Liver (tissue), 9 donors: ENCODE measurements around the gene TARS3. TPM values are rescaled to one million over a fixed set of nuclear protein-coding genes. Genes with fewer than 3 reads are reported as not detected.

ENCODE experiments used
- DNase-seq: peaks from one replicate; pipeline ENCODE4 v3.0.0-alpha.2; 2017; ENCODE audit warnings: low spot score
- H3K27ac ChIP-seq, 2 donors: one replicate each; pipeline ENCODE4 v1.7.0; 2013; ENCODE audit warnings: inconsistent platforms in 2 of 2, low read length in 2 of 2, control low read depth in 1 of 2, low read depth in 1 of 2, mild to moderate bottlenecking in 1 of 2
- H3K27me3 ChIP-seq, 4 donors: one replicate each; pipeline versions ENCODE4 v1.6.1 to v1.7.0; 2013; ENCODE audit warnings: low read length in 3 of 4, inconsistent platforms in 1 of 4, mild to moderate bottlenecking in 1 of 4, moderate library complexity in 1 of 4; ENCODE audit not compliant: control insufficient read depth in 4 of 4, insufficient read depth in 4 of 4
- H3K36me3 ChIP-seq, 4 donors: one replicate each; pipeline versions ENCODE4 v1.6.1 to v1.7.0; 2013; ENCODE audit warnings: low read length in 3 of 4, mild to moderate bottlenecking in 3 of 4, low read depth in 1 of 4, moderate library complexity in 1 of 4; ENCODE audit not compliant: control insufficient read depth in 4 of 4, insufficient read depth in 3 of 4
- H3K4me1 ChIP-seq, 4 donors: one replicate each; pipeline versions ENCODE4 v1.6.1 to v1.7.0; 2013; ENCODE audit warnings: low read length in 3 of 4, mild to moderate bottlenecking in 3 of 4, moderate library complexity in 1 of 4; ENCODE audit not compliant: control insufficient read depth in 4 of 4, insufficient read depth in 4 of 4
- H3K4me3 ChIP-seq, 3 donors: one replicate each; pipeline versions ENCODE4 v1.6.1 to v1.7.0; 2013; ENCODE audit warnings: low read length in 3 of 3, control low read depth in 1 of 3, low read depth in 1 of 3, mild to moderate bottlenecking in 1 of 3
- H3K9ac ChIP-seq, 2 donors: one replicate each; pipeline ENCODE4 v1.7.0; 2013; ENCODE audit warnings: low read length in 2 of 2, mild to moderate bottlenecking in 2 of 2, moderate library complexity in 2 of 2, control low read depth in 1 of 2, low read depth in 1 of 2
- H3K9me3 ChIP-seq, 4 donors: one replicate each; pipeline versions ENCODE4 v1.6.1 to v1.7.0; 2013; ENCODE audit warnings: low read length in 3 of 4; ENCODE audit not compliant: control insufficient read depth in 4 of 4
- ATF3 ChIP-seq: IDR thresholded peaks from 2 replicates; pipeline ENCODE4 v1.6.1; 2016; ENCODE audit warnings: antibody characterized with exemption
- CTCF ChIP-seq: fragments of 150-350 bp; IDR thresholded peaks from 2 replicates; pipeline ENCODE4 v1.5.1; 2017; ENCODE audit warnings: improper control_type of control experiment, low read depth, low read length; ENCODE audit not compliant: missing input control
- EGR1 ChIP-seq, 2 donors: IDR thresholded peaks; 2 replicates each; pipeline ENCODE4 v1.6.1; 2016 to 2018; ENCODE audit warnings: antibody characterized with exemption in 2 of 2, low read depth in 2 of 2
- FOXA2 ChIP-seq: IDR thresholded peaks from 2 replicates; pipeline ENCODE4 v1.6.1; 2016; ENCODE audit warnings: antibody characterized with exemption
- GABPA ChIP-seq, 2 donors: IDR thresholded peaks in 1 of 2; conservative IDR thresholded peaks in 1 of 2; 2 replicates each; pipeline ENCODE4 v1.6.1; 2016; ENCODE audit warnings: antibody characterized with exemption in 2 of 2, mild to moderate bottlenecking in 1 of 2, moderate library complexity in 1 of 2
- HNF4A ChIP-seq, 2 donors: conservative IDR thresholded peaks; 2 replicates each; pipeline ENCODE4 v1.6.1; 2016; ENCODE audit warnings: antibody characterized with exemption in 2 of 2, mild to moderate bottlenecking in 2 of 2
- JUND ChIP-seq, 2 donors: IDR thresholded peaks; 2 replicates each; pipeline ENCODE4 v1.6.1; 2016; ENCODE audit warnings: antibody characterized with exemption in 2 of 2
- MAX ChIP-seq: IDR thresholded peaks from 2 replicates; pipeline ENCODE4 v1.6.1; 2016; ENCODE audit warnings: antibody characterized with exemption
- NR2F2 ChIP-seq: IDR thresholded peaks from 2 replicates; pipeline ENCODE4 v1.6.1; 2016; ENCODE audit warnings: antibody characterized with exemption
- RAD21 ChIP-seq, 2 donors: IDR thresholded peaks; 2 replicates each; pipeline ENCODE4 v1.6.1; 2016; ENCODE audit warnings: antibody characterized with exemption in 2 of 2, mild to moderate bottlenecking in 2 of 2
- REST ChIP-seq: IDR thresholded peaks from 2 replicates; pipeline ENCODE4 v1.6.1; 2016; ENCODE audit warnings: antibody characterized with exemption, mild to moderate bottlenecking
- RXRA ChIP-seq, 2 donors: IDR thresholded peaks; 2 replicates each; pipeline ENCODE4 v1.6.1; 2017 to 2018; ENCODE audit warnings: antibody characterized with exemption in 2 of 2, mild to moderate bottlenecking in 1 of 2
- SP1 ChIP-seq: IDR thresholded peaks from 2 replicates; pipeline ENCODE4 v1.6.1; 2018; ENCODE audit warnings: antibody characterized with exemption, mild to moderate bottlenecking
- TAF1 ChIP-seq: conservative IDR thresholded peaks from 2 replicates; pipeline ENCODE4 v1.6.1; 2016; ENCODE audit warnings: antibody characterized with exemption, mild to moderate bottlenecking
- YY1 ChIP-seq: IDR thresholded peaks from 2 replicates; pipeline ENCODE4 v1.6.1; 2016; ENCODE audit warnings: antibody characterized with exemption, mild to moderate bottlenecking
- ZBTB33 ChIP-seq: IDR thresholded peaks from 2 replicates; pipeline ENCODE4 v1.6.1; 2016; ENCODE audit warnings: antibody characterized with exemption
- WGBS: extraction: QIAGEN DNeasy Blood & Tissue Kit; methylation state at CpG from one replicate; pipeline ENCODE4 v1.1.7; 2013; 5-methylcytosine and 5-hydroxymethylcytosine counted together
- polyA plus RNA-seq, 2 donors: library from polyadenylated mRNA; stranded (reverse) in 1 of 2; unstranded in 1 of 2; fragments of 200-250 nt in 1 of 2; fragments of >200 nt in 1 of 2; fragmentation: Nextera tagmentation in 1 of 2; extraction: Ambion mirVana in 1 of 2; gene quantifications; one replicate each; pipeline versions ENCODE4 v1.2.1 to v1.2.3, GENCODE V29; 2013 to 2015
- total RNA-seq, 2 donors: library from RNA; depleted of rRNA; stranded (reverse); fragments of >200 nt; gene quantifications; one replicate each; pipeline ENCODE4 v1.2.3, GENCODE V29; 2014
- donor health status: healthy.
- donor health status: healthy.
- donor health status: healthy.
- donor health status: healthy.
- donor health status: healthy.

The TARS3 gene
- total and polyA plus RNA-seq, 4 donors: 2.3 to 7.8 (median 4.0) TPM

- WGBS: 95% methylated on average over 10 of the region's 10 CpGs
- Histone ChIP-seq H3K9me3 (no peaks in the 10 kb centered on the region), H3K27me3 (no peaks in the 10 kb centered on the region), H3K36me3 (no peaks in the 10 kb centered on the region), H3K27ac (no peak overlapping the region), H3K4me1 (peaks cover 2 to 36% (median 19%) of the 10 kb centered on the region in 4 donors), H3K4me3 (no peak overlapping the region), H3K9ac (no peak overlapping the region)
- no peak for DNase-seq
- TF ChIP-seq CTCF (no peak), GABPA (IDR thresholded peaks at IDR 0.05 in 1 of 2, conservative IDR thresholded peaks at IDR 0.05 in 1 of 2) (no peak), SP1 (no peak), FOXA2 (no peak), HNF4A (conservative IDR thresholded peaks at IDR 0.05) (no peak), TAF1 (no peak), REST (no peak), JUND (IDR thresholded peaks at IDR 0.05) (no peak), YY1 (no peak), NR2F2 (no peak), ATF3 (no peak), RAD21 (IDR thresholded peaks at IDR 0.05) (no peak), ZBTB33 (no peak), RXRA (IDR thresholded peaks at IDR 0.05) (no peak), EGR1 (IDR thresholded peaks at IDR 0.05; ENCODE audit: low read depth in 2 of 2) (no peak), MAX (no peak)
Observed at GRCh38 chr15:101618076-101618475, 106.2 kb downstream of the TARS3 start.
